Effector memory CD4-positive, alpha-beta T cell (primary cell): ENCODE data around the gene XRCC5.
"Not testable (repeated sequence)": the region's sequence is repeated elsewhere in the genome, so short reads cannot be mapped to it uniquely, and the experiment has no call there.

Experiments used
- DNase-seq, 3 donors: peaks; one replicate each; pipeline ENCODE4 v3.0.0-alpha.2; 2020
- H3K27ac ChIP-seq: 2 replicates; pipeline ENCODE4 v1.7.0; 2013; ENCODE audit warnings: mild to moderate bottlenecking, low read length, moderate library complexity; ENCODE audit not compliant: insufficient read depth, poor library complexity, severe bottlenecking
- H3K27me3 ChIP-seq: replicated peaks from 2 replicates; pipeline ENCODE4 v1.7.0; 2013; ENCODE audit warnings: mild to moderate bottlenecking, low read length; ENCODE audit not compliant: insufficient read depth, control insufficient read depth, poor library complexity, severe bottlenecking
- H3K36me3 ChIP-seq: 2 replicates; pipeline ENCODE4 v1.7.0; 2013; ENCODE audit warnings: mild to moderate bottlenecking, low read length, moderate library complexity; ENCODE audit not compliant: control insufficient read depth, insufficient read depth
- H3K4me1 ChIP-seq: 2 replicates; pipeline ENCODE4 v1.7.0; 2013; ENCODE audit warnings: low read length, mild to moderate bottlenecking; ENCODE audit not compliant: control insufficient read depth, insufficient read depth, poor library complexity, severe bottlenecking
- H3K4me3 ChIP-seq: 2 replicates; pipeline ENCODE4 v1.7.0; 2013; ENCODE audit warnings: low read length, low read depth, mild to moderate bottlenecking; ENCODE audit not compliant: insufficient read depth, poor library complexity, severe bottlenecking
- H3K9me3 ChIP-seq: 2 replicates; pipeline ENCODE4 v1.7.0; 2013; ENCODE audit warnings: mild to moderate bottlenecking, low read length, moderate library complexity; ENCODE audit not compliant: control insufficient read depth

Gene XRCC5

DNA sequence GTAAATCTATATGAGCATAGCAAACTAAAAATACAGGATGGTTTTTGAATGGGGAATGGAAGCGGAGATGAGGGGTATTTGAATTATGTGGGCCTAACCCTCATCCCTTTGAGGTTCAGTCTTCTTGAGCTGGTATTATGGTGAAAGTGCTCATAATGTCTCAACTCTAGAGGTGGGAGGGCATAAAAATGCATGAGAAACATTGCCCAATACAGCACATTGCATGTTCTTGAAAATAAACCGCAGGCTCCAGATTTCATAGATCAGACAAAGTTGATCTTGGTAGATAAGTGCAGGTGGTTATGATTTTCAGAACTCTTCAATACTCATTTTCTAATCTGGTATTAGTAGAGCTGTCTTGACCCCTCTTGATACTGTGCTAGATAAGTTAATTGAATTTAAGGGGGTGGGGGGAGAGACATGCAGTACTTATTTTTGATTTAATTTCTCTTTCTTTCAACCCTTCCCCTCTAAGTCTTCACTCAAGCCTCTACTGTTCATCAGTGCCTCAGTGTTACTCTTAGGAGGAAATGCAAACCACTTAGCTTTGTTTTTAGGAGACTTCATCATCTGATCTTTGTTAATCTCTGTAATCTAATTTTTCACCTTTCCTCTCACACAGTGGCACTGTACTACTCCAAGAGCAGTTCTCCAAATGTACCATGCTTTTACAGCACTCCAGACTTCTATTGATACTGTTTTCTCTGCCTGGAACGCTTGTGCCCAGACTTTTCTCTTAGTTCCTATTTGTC is 22.2 kb downstream of the XRCC5 start:
- Histone ChIP-seq H3K27me3 (no peaks in the 10 kb centered on the region), H3K27ac (peak overlapping the region; percentile 9), H3K4me1 (peaks cover 4% of the 10 kb centered on the region), H3K9me3 (no peaks in the 10 kb centered on the region), H3K36me3 (peaks cover 95% of the 10 kb centered on the region), H3K4me3 (no peak overlapping the region)
- DNase-seq = no peak

DNA sequence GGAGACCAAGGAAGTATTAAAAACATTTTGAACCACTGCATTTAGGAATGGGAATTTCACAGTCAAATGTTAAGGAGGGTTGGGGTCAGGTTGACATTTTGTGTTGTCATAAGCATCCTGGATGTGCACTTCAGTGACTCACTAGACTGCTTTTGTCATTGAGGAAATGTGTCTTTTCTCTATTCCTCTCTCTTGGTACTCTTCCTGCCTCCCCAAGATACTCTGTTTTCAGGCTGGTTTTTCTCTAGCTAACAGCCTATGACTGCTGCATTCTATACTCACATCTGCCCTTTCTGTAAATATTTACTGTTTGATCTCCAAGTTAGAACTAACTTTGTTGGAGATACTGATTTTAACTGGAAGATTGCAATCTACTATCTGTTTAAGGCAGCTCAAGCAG is 23.4 kb downstream of the XRCC5 start:
- H3K27ac ChIP-seq = no peak overlapping the region
- no peaks in the 10 kb centered on the region for H3K9me3 ChIP-seq
- DNase-seq = no peak
- H3K4me1 ChIP-seq = peaks cover 4% of the 10 kb centered on the region
- no peaks in the 10 kb centered on the region for H3K27me3 ChIP-seq
- H3K36me3 ChIP-seq = peaks cover 95% of the 10 kb centered on the region
- H3K4me3 ChIP-seq = no peak overlapping the region

DNA sequence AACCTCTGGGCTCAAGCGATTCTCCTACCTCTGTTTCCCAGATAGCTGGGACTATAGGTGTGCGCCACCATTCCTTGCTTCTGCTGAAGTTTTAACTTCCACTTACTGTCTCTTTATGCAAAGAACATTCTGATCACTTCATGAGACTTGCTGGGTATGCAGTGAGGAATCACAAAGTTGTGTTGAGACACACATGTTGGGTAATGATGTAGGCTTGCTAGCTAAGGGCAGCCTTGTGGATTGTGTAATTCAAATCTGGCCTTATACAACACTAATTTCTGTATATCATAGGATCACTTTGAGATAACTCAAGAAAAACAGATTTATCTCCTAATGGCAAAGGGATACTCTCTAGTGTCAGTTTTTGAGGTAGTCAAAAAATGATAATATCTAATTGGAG is 24.2 kb downstream of the XRCC5 start:
- H3K27me3 ChIP-seq = no peaks in the 10 kb centered on the region
- H3K9me3 ChIP-seq = no peaks in the 10 kb centered on the region
- no peak for DNase-seq
- peaks cover 95% of the 10 kb centered on the region for H3K36me3 ChIP-seq
- peaks cover 4% of the 10 kb centered on the region for H3K4me1 ChIP-seq
- H3K27ac ChIP-seq = no peak overlapping the region
- no peak overlapping the region for H3K4me3 ChIP-seq

DNA sequence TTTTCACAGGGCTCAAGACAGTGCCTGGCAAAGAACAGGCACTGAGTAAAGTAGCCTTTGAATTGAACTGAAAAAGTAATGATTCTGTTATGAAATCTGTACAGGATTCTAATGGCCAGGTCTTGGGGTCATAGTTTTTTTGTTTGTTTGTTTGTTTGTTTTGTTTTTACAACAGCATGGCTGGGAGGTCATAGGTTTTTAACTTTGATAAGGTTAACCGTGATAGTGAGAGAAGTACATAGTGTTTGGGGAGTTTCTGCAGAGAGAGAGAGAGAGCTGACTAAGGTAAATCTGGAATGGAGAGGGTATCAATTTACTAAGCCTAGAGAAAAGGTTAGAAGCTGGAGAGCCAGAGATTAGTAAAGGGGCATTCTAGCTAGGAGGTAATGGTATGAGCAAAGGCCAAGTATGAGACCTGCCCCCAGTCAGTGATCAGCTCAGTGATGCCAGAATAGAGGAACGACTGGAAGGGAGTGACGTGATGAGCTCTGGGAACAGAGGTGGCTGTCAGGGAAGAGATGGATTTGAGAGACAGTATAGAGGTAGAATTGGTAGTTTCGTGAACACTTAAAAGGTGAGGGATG is 25.9 kb downstream of the XRCC5 start:
- Histone ChIP-seq H3K36me3 (peaks cover 93% of the 10 kb centered on the region), H3K27ac (no peak overlapping the region), H3K27me3 (no peaks in the 10 kb centered on the region), H3K9me3 (no peaks in the 10 kb centered on the region), H3K4me1 (peaks cover 4% of the 10 kb centered on the region), H3K4me3 (no peak overlapping the region)
- no peak for DNase-seq

DNA sequence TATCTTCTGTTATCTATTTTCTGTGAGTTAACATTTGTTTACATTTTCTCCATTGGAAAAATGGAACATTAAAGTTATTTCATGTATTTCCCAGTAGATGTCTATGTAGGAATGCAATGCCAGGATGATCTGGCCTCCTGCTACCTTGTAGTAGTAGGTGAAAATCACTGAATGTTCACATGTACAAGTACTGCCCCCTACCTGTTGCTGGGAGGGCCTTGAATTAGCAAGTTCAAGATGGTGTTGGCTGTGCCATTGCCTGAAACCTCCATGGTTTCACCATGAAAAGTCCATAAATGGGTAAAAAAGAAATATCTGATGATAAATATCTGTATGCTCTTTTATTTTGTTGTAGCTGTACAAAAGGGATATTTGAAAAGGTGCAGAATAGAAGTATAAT is 30.7 kb downstream of the XRCC5 start:
- no peaks in the 10 kb centered on the region for H3K9me3 ChIP-seq
- H3K27ac ChIP-seq = no peak overlapping the region
- DNase-seq = peak in 1 of 3 donors; percentile 15

DNA sequence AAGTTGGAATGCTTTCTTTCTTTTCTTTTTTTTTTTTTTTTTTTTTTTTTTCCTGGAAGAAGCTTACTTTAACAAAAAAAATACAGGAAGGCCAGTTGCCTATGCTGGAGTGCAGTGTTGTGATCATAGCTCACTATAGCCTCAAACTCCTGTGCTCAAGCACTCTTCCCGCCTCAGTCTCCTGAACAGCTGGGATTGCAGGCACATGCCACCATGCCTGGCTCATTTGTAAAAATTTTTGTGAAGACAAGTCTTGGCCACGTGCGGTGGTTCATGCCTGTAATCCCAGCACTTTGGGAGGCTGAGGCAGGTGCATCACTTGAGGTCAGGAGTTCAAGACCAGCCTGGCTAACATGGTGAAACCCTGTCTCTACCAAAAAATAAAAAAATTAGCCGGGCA is 32.4 kb downstream of the XRCC5 start:
- not testable (repeated sequence) for DNase-seq, H3K9me3 ChIP-seq, H3K4me1 ChIP-seq, H3K27ac ChIP-seq, H3K4me3 ChIP-seq, H3K27me3 ChIP-seq
- peaks cover 80% of the 10 kb centered on the region for H3K36me3 ChIP-seq

More for the DNA sequence above, 30.7 kb downstream of the XRCC5 start:
- Histone ChIP-seq H3K27me3 (no peaks in the 10 kb centered on the region), H3K4me1 (no peaks in the 10 kb centered on the region), H3K36me3 (peaks cover 90% of the 10 kb centered on the region), H3K4me3 (no peak overlapping the region)

DNA sequence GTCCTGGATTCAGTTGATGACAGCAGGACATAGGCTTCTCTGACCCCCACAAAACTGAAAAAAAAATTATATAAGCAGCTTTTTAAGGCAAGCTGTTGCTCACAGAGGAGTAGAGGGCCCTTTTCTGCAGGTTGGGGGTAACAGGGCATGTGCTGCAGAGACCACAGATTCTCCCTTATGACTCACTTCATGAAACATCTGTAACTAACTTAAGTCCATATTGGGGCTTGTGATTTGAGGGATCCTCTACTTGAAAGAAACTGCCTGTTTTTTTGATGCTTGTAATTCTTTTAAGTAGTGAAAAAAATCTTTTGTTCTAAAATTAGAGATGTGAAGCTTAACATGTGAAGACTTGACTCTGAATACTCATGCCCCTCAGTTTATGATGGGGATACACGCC is 33.4 kb downstream of the XRCC5 start:
- Histone ChIP-seq H3K9me3 (no peaks in the 10 kb centered on the region), H3K4me1 (no peaks in the 10 kb centered on the region), H3K27me3 (no peaks in the 10 kb centered on the region), H3K36me3 (peaks cover 78% of the 10 kb centered on the region), H3K4me3 (no peak overlapping the region), H3K27ac (no peak overlapping the region)
- DNase-seq = no peak

DNA sequence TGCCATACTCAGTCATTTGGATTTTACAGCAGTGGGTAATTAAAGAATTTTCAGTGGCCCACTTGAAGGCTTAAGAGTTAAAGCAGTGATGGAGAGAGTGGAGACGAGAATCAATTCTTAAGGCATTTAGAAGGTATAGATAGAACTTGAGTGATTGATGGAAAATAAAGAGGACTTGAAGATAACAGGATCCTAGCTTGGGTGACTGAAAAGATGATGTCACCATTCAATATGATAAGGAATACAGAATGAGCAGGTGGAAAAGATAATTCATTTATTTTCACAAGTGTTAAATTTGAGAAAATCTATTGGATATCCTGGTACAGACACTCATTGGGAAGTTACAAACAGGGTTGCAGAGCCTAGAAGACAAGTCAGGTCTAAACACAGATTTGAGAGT is 35.2 kb downstream of the XRCC5 start:
- peaks cover 75% of the 10 kb centered on the region for H3K36me3 ChIP-seq
- H3K4me3 ChIP-seq = no peak overlapping the region
- no peak overlapping the region for H3K27ac ChIP-seq
- H3K4me1 ChIP-seq = no peaks in the 10 kb centered on the region
- H3K9me3 ChIP-seq = no peaks in the 10 kb centered on the region
- H3K27me3 ChIP-seq = no peaks in the 10 kb centered on the region
- no peak for DNase-seq

DNA sequence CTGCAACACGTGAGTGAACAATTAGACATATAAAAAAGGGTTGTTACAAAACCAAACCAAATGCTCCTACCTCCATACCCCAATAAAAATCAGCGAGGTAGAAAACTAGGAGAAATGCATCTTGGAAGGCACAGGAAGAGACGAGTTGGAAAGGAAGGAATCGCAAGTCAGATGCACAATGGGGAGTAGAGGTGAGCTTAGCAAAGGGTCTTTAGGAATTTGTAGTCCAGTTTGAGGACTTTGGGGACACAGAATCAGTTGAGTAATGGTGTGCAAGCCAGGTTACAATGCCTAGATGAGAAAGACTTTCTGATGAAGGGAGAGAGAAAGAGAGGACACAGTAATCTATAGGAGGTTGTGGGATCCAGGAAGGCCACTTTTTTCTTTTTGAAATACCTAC is 35.7 kb downstream of the XRCC5 start:
- Histone ChIP-seq H3K4me3 (no peak overlapping the region), H3K27me3 (no peaks in the 10 kb centered on the region), H3K9me3 (no peaks in the 10 kb centered on the region), H3K4me1 (no peaks in the 10 kb centered on the region), H3K27ac (no peak overlapping the region), H3K36me3 (peaks cover 77% of the 10 kb centered on the region)
- no peak for DNase-seq

DNA sequence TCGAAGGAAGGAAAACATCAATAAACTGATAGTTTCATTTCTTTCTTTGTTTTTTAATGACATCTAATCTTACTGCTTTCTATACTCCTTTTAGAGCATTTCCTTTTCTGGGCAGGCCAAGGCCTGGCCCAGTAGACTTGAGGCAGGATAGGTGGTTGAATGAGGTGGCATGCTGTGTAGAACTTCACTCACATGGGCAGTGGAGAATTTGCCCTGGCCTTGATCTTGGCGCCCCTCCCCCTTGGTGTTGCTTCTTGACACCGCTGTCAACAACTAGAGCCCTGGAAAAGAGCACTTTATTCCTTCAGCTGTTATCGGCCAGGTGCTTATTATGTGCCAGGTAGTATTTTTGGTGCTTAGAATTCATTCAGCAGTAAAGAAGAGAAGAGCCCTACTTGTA is 37.4 kb downstream of the XRCC5 start:
- DNase-seq = no peak
- no peak overlapping the region for H3K27ac ChIP-seq
- H3K4me1 ChIP-seq = no peaks in the 10 kb centered on the region
- H3K36me3 ChIP-seq = peaks cover 76% of the 10 kb centered on the region
- no peaks in the 10 kb centered on the region for H3K9me3 ChIP-seq
- no peaks in the 10 kb centered on the region for H3K27me3 ChIP-seq
- no peak overlapping the region for H3K4me3 ChIP-seq
